ENCODE results near the gene TPX2.
A peak's percentile ranks its signal among the peaks of the same experiment; 100 is the strongest.

Gene TPX2

DNA sequence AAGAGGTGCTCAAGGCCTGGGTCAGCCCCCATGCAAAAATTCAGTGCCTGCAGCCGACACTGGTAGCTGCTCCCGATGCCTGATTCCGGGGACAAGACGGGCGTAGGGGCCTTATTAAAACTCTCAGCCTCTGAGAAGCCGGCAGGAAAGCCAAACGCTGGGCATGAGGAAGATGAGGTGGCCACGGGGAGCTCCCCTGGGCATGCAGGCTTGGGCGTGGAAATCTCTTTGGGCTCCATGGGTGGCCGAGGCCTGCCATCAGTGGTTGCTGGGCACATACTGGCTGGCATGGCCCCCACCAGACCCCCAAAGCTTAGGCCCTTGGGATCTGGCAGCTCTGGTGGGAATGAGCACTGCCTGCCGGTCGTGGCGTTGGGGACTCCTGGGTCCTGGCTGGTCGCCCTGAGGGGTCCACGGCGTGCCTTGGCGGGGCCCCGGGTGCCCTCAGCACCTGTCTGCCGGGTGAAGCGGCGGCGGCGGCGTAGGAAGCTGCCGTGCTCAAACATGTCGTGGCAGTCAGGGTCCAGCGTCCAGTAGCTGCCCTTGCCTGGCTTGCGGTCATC lies 105.7 kb downstream of the TPX2 start:
- H3K9me3 ChIP-seq, result no peaks in the 10 kb centered on the region
- no peak overlapping the region for H3K4me3 ChIP-seq
- H4K20me1 ChIP-seq, result no peaks in the 10 kb centered on the region
- no peaks in the 10 kb centered on the region for H3K27me3 ChIP-seq
- no peak overlapping the region; the same call in 1 of the 2 replicates for H3K27ac ChIP-seq
- no peak overlapping the region for H3K9ac ChIP-seq
- H3K4me2 ChIP-seq, result peak overlapping the region; percentile 85
- no peaks in the 10 kb centered on the region for H3K36me3 ChIP-seq
- no peak for TF ChIP-seq Cebpa-rat (IDR thresholded peaks at IDR 0.05)
- H3K4me1 ChIP-seq, result peaks cover 50% of the 10 kb centered on the region

DNA sequence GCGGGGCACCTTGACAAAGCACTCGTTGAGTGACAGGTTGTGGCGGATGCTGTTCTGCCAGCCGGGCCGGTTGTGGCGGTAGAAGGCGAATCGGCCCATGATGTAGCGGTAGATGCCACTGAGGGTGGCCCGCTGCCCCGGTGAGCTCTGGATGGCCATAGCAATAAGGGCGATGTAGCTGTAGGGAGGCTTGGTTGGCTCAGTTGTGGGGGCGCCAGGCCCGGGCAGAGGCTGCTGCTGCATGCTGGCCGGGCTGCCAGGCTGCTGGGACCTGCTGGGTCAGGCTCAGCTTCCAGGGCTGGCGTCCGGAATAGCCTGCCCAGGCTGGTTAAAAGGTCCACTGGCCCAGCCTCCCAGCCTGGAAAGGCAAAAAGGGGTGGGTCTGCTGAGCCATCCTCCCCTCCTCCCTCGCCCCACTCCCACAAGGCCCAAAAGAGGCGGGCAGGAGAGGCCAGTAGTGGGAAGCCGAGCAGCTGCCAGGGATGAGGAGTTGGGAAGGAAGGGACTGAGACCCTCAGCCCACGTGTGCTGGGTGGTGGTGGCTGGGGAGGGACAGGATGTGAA lies 106.3 kb downstream of the TPX2 start, which contains the start of gene FOXS1:
TSS of gene FOXS1 (minus strand) at position 305 of the 564 bp plus-strand sequence. CDS start at position 243, 62 bp downstream.
- no peak for TF ChIP-seq Cebpa-rat (IDR thresholded peaks at IDR 0.05)
- peak within 1 kb of the TSS; percentile 85 for H3K4me2 ChIP-seq
- H3K9ac ChIP-seq, result peak within 1 kb of the TSS; percentile 26; the same call in 1 of the 2 replicates
- H3K27ac ChIP-seq, result peak within 1 kb of the TSS; percentile 43; the same call in 1 of the 2 replicates
- peaks cover 49% of the 10 kb centered on the region for H3K4me1 ChIP-seq
- H3K9me3 ChIP-seq, result no peaks in the 10 kb centered on the region
- no peak within 1 kb of the TSS for H3K4me3 ChIP-seq
- H3K27me3 ChIP-seq, result no peaks in the 10 kb centered on the region
- no peaks in the 10 kb centered on the region for H3K36me3 ChIP-seq
- no peaks in the 10 kb centered on the region for H4K20me1 ChIP-seq

DNA sequence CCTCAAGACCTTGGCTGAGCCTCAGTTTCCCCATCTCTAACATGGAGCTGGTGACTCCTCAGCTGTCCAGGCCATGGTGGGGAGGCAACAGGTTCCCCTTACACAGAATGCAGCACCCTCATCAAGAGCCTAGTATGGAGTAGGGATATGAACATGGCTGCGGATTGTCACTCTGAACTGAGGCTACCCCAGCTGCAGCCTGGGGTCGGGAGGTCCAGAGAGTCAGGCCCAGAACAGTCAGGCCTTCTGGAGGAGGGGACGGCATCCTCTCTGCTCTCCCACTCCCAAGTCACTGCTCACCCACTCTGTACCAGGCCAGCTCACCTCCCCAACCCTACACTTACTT lies 107.7 kb downstream of the TPX2 start:
- no peaks in the 10 kb centered on the region for H3K27me3 ChIP-seq
- H3K36me3 ChIP-seq, result no peaks in the 10 kb centered on the region
- H4K20me1 ChIP-seq, result no peaks in the 10 kb centered on the region
- H3K4me2 ChIP-seq, result no peak overlapping the region
- no peak overlapping the region for H3K9ac ChIP-seq
- no peaks in the 10 kb centered on the region for H3K9me3 ChIP-seq
- H3K4me1 ChIP-seq, result peaks cover 48% of the 10 kb centered on the region
- no peak overlapping the region for H3K4me3 ChIP-seq
- TF ChIP-seq Cebpa-rat (IDR thresholded peaks at IDR 0.05), result no peak
- no peak overlapping the region for H3K27ac ChIP-seq

DNA sequence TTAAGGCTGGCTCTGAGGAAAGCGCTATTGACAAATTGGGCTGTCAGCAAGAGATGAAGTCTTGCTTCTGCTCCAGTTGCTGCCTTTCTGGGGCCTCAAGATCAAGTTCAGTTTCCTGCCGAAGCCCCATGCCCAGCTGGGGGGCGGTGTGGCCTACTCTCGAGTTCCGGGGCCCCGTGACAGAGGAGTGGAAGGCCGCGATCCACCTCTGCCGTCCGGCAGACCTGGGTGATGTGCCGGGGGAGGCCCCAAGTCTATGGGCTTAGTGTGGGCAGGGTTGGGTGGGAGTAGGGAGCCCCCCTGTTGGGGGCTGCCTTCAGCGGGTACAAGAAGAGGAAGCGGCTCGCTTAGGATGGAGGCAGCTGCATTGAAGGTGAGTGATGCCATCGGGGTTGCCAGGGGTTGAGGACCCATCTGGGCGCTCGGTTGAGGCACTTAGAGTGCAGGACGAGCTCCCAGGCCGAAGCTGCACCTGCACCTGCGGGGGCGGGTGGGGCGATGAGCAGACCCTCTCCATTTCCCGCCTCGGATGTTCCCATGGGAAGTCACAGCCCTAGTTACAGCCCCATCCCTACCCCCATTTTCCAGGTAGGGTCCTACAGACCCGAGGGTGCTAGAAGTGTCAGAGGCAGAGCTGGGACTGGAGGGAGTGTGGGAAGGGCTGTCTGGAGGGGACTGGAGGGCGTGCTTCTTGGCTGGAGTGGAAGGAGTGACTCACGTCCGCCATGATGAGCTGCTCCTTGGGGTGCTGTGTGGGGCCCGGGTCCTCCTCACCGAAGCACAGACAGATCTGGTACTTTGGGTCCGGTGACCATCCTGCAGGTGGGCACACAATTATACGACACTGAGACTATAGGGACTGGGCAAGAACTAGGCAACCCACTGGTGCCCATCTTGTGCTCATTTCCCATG lies 109.3 kb downstream of the TPX2 start:
- Histone ChIP-seq H3K27ac (no peak overlapping the region), H3K36me3 (no peaks in the 10 kb centered on the region), H3K4me1 (peaks cover 32% of the 10 kb centered on the region), H4K20me1 (no peaks in the 10 kb centered on the region), H3K4me2 (no peak overlapping the region), H3K9me3 (no peaks in the 10 kb centered on the region), H3K27me3 (no peaks in the 10 kb centered on the region), H3K9ac (no peak overlapping the region), H3K4me3 (no peak overlapping the region)
- TF ChIP-seq Cebpa-rat (IDR thresholded peaks at IDR 0.05), result no peak

DNA sequence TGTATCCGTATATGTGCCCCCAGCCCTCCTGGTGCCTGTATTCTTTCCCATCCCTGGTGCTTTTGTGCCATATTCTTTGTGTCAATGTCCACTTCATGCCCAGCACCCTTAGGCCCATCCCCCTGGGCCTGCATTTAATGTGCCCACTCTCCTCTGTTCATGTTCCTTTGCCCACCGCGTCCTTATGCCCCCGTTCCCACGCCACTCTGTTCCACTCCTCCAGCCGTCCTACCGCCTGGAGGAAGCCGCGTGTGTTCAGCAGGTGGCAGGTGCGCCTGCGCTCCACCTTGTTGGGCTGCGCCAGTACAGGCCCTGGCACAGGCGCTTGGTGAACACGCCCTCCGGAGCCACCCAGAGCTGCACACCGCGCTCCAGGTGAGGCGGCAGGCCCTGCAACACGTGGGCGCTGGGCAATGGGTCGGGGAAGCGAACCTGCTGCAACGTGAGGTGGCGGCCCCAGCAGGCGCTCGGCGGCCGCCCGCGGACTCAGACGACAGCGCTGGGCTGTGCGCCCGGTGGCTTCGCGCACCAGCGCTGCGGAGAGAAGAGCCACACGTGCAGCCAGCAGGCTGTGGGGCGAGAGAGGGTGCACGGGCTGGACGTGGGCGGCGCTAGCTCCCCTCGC lies 110.3 kb downstream of the TPX2 start:
- Histone ChIP-seq H3K4me2 (no peak overlapping the region), H3K4me1 (peaks cover 22% of the 10 kb centered on the region), H3K9ac (no peak overlapping the region), H3K4me3 (no peak overlapping the region), H3K36me3 (no peaks in the 10 kb centered on the region), H3K27me3 (no peaks in the 10 kb centered on the region), H3K27ac (no peak overlapping the region), H4K20me1 (no peaks in the 10 kb centered on the region), H3K9me3 (no peaks in the 10 kb centered on the region)
- TF ChIP-seq Cebpa-rat (IDR thresholded peaks at IDR 0.05), result no peak

Measured in BLaER1 (cell line).